Measurements from ENCODE around the gene HS3ST2.

- TF ChIP-seq CTCF (IDR thresholded peaks at IDR 0.05; ENCODE audit: poor library complexity): no peak
- no peak for TF ChIP-seq EZH2 (IDR thresholded peaks at IDR 0.05; ENCODE audit: borderline replicate concordance)
Measured at GRCh38 chr16:22844416-22844815, 30.5 kb downstream of the HS3ST2 start.

Measured in hepatocyte (in vitro differentiated cells).